Esophagus squamous epithelium (tissue), 4 donors: ENCODE measurements around the gene EPB41L1.

Experiments used
- CTCF ChIP-seq, 6 experiments: fragments of 450-650 bp in 4 of 6; fragments of 200-600 bp in 2 of 6; sonication (generic) in 2 of 6; IDR thresholded peaks; one replicate each; pipeline ENCODE4 v1.5.1; 2016 to 2019; ENCODE audit warnings: antibody characterized with exemption in 6 of 6, mild to moderate bottlenecking in 4 of 6, moderate library complexity in 4 of 6
- POLR2A ChIP-seq, 4 donors: fragments of 450-650 bp; IDR thresholded peaks; one replicate each; pipeline ENCODE4 v1.6.1; 2017; ENCODE audit warnings: antibody characterized with exemption in 4 of 4, mild to moderate bottlenecking in 4 of 4, moderate library complexity in 3 of 4

GRCh38 chr20:36200451-36200850, 45.9 kb downstream of the EPB41L1 start:
- TF ChIP-seq CTCF (IDR thresholded peaks at IDR 0.05) (no peak), POLR2A (IDR thresholded peaks at IDR 0.05) (no peak)
